ENCODE measurements around the gene PCYT2.
A peak's percentile ranks its signal among the peaks of the same experiment; 100 is the strongest.

- no peak for TF ChIP-seq IRF5 (IDR thresholded peaks at IDR 0.05; ENCODE audit: borderline replicate concordance)
- TF ChIP-seq, protein P1, sequence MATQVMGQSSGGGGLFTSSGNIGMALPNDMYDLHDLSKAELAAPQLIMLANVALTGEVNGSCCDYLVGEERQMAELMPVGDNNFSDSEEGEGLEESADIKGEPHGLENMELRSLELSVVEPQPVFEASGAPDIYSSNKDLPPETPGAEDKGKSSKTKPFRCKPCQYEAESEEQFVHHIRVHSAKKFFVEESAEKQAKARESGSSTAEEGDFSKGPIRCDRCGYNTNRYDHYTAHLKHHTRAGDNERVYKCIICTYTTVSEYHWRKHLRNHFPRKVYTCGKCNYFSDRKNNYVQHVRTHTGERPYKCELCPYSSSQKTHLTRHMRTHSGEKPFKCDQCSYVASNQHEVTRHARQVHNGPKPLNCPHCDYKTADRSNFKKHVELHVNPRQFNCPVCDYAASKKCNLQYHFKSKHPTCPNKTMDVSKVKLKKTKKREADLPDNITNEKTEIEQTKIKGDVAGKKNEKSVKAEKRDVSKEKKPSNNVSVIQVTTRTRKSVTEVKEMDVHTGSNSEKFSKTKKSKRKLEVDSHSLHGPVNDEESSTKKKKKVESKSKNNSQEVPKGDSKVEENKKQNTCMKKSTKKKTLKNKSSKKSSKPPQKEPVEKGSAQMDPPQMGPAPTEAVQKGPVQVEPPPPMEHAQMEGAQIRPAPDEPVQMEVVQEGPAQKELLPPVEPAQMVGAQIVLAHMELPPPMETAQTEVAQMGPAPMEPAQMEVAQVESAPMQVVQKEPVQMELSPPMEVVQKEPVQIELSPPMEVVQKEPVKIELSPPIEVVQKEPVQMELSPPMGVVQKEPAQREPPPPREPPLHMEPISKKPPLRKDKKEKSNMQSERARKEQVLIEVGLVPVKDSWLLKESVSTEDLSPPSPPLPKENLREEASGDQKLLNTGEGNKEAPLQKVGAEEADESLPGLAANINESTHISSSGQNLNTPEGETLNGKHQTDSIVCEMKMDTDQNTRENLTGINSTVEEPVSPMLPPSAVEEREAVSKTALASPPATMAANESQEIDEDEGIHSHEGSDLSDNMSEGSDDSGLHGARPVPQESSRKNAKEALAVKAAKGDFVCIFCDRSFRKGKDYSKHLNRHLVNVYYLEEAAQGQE (IDR thresholded peaks at IDR 0.05; ENCODE audit: low read depth, low read length): no peak
- TF ChIP-seq BRCA1 (IDR thresholded peaks at IDR 0.05; ENCODE audit: low read depth, low read length): no peak
- no peak for TF ChIP-seq NFIC (IDR thresholded peaks at IDR 0.05; ENCODE audit: low read depth, low read length)
- 0 out of 2 replicates have a peak, but pooled peaks have one; percentile 13 for TF ChIP-seq POLR2AphosphoS5 (IDR thresholded peaks at IDR 0.05; ENCODE audit: low read length)
- no peak for TF ChIP-seq EED (IDR thresholded peaks at IDR 0.05; ENCODE audit: low read depth)
- no peak for TF ChIP-seq NFYA (IDR thresholded peaks at IDR 0.05; ENCODE audit: borderline replicate concordance, low read depth, low read length)
Observed at GRCh38 chr17:81915331-81915730, 4.1 kb upstream of the PCYT2 start.

Measured in GM12878 (cell line).